ENCODE measurements around the gene DHODH. TPM values are rescaled to one million over a fixed set of nuclear protein-coding genes. Genes with fewer than 3 reads are reported as not detected.

Gene DHODH
- polyA plus RNA-seq, 2 of the 4 experiments (the other 2 are of a cell fraction) = 9.7 to 13.2 TPM

DNA sequence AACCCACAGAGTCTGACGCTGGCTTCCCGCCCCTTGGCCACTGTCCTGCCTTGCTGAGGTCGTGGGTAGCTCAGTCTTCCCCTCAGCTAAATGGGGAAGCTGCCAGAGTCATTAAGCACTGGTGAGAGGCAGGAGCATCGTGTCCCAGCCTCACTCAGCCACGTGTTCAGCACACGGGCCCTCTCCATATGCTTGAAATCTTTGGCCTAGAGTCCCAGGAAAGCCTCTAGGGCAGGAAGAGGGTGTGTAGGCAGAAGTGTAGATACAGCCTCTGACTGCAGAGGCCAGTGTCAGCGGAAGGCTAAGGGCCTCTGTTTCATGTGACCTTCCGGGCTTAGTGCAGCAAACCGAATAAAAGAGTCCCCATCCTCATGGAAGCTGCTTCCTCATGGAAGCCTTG is 4.1 kb downstream of the DHODH start:
- no peak for TF ChIP-seq HES2 (IDR thresholded peaks at IDR 0.05)
- no peak for TF ChIP-seq ZSCAN20 (CRISPR knock-in tag; IDR thresholded peaks at IDR 0.05)
- no peak for TF ChIP-seq CTCF (IDR thresholded peaks at IDR 0.05)
- TF ChIP-seq RNF2 (IDR thresholded peaks at IDR 0.05; ENCODE audit: borderline replicate concordance, low read depth) = no peak
- TF ChIP-seq FOXS1 (CRISPR knock-in tag; IDR thresholded peaks at IDR 0.05) = no peak
- no peak for TF ChIP-seq EP300 (IDR thresholded peaks at IDR 0.05)
- ATAC-seq = no peak
- ChIA-PET POLR2A (no interaction called here), CTCF (interaction anchor here (1.0 to 2.2 kb wide), 3 partner anchors 87 to 448 kb away, joined by 3 to 5 read pairs (median 4); no protein-coding TSS in a partner anchor)
- no peak for DNase-seq (ENCODE audit: low read depth in 1 of 2, low spot score in 1 of 2)
- no peak overlapping the region for H3K27ac ChIP-seq
- FAIRE-seq = no peak
- H3K9me3 ChIP-seq = no peaks in the 10 kb centered on the region
- H3K4me1 ChIP-seq = 0 out of 3 replicates have a peak, but pooled peaks cover 3% of the 10 kb centered on the region
- no peak overlapping the region for H3K4me2 ChIP-seq
- 83% methylated on average over 8 of the region's 9 CpGs for WGBS (ENCODE audit: missing lambda C conversion rate)
- no peak overlapping the region for H3K4me3 ChIP-seq

DNA sequence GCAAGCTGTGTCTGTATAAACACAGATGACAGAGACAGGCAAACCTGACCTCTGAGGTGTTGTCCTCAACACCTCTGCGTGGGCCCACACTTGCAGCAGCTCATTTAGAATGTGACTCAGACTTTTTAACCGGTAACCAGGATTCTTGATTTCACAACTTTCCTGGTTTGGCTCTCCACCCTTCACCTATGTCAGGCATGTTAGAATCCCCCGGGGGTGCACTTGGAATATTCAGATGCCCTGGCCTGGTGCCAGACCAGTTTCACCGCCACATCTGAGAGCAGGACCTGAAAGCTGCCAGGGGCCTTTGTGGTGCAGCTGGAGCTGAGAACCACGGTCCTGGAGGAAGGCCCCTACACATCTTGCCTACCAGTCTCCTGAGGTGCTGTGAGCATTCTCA is 4.8 kb downstream of the DHODH start:
- no peak for DNase-seq (ENCODE audit: low read depth in 1 of 2, low spot score in 1 of 2)
- ATAC-seq = no peak
- Histone ChIP-seq H3K4me2 (no peak overlapping the region), H3K4me3 (no peak overlapping the region), H3K27ac (no peak overlapping the region), H3K4me1 (no peaks in the 10 kb centered on the region), H3K9me3 (no peaks in the 10 kb centered on the region)
- ChIA-PET CTCF (interaction anchor here (1.8 to 2.2 kb wide), 2 partner anchors 86 to 130 kb away, joined by 4 to 5 read pairs; no protein-coding TSS in a partner anchor), POLR2A (no interaction called here)
- no peak for TF ChIP-seq EHMT2 (IDR thresholded peaks at IDR 0.05; ENCODE audit: low read depth)
- no peak for TF ChIP-seq EHF (CRISPR knock-in tag; IDR thresholded peaks at IDR 0.05)
- no peak for TF ChIP-seq NPAS2 (CRISPR knock-in tag; IDR thresholded peaks at IDR 0.05; ENCODE audit: borderline replicate concordance)
- TF ChIP-seq, protein P1, sequence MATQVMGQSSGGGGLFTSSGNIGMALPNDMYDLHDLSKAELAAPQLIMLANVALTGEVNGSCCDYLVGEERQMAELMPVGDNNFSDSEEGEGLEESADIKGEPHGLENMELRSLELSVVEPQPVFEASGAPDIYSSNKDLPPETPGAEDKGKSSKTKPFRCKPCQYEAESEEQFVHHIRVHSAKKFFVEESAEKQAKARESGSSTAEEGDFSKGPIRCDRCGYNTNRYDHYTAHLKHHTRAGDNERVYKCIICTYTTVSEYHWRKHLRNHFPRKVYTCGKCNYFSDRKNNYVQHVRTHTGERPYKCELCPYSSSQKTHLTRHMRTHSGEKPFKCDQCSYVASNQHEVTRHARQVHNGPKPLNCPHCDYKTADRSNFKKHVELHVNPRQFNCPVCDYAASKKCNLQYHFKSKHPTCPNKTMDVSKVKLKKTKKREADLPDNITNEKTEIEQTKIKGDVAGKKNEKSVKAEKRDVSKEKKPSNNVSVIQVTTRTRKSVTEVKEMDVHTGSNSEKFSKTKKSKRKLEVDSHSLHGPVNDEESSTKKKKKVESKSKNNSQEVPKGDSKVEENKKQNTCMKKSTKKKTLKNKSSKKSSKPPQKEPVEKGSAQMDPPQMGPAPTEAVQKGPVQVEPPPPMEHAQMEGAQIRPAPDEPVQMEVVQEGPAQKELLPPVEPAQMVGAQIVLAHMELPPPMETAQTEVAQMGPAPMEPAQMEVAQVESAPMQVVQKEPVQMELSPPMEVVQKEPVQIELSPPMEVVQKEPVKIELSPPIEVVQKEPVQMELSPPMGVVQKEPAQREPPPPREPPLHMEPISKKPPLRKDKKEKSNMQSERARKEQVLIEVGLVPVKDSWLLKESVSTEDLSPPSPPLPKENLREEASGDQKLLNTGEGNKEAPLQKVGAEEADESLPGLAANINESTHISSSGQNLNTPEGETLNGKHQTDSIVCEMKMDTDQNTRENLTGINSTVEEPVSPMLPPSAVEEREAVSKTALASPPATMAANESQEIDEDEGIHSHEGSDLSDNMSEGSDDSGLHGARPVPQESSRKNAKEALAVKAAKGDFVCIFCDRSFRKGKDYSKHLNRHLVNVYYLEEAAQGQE (IDR thresholded peaks at IDR 0.05) = no peak
- TF ChIP-seq TFCP2L1 (CRISPR knock-in tag; IDR thresholded peaks at IDR 0.05) = no peak
- TF ChIP-seq, protein P2, sequence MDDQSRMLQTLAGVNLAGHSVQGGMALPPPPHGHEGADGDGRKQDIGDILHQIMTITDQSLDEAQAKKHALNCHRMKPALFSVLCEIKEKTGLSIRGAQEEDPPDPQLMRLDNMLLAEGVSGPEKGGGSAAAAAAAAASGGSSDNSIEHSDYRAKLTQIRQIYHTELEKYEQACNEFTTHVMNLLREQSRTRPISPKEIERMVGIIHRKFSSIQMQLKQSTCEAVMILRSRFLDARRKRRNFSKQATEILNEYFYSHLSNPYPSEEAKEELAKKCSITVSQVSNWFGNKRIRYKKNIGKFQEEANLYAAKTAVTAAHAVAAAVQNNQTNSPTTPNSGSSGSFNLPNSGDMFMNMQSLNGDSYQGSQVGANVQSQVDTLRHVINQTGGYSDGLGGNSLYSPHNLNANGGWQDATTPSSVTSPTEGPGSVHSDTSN (IDR thresholded peaks at IDR 0.05) = no peak
- TF ChIP-seq HOXB13 (CRISPR knock-in tag; IDR thresholded peaks at IDR 0.05; ENCODE audit: low read depth) = no peak
- TF ChIP-seq HEYL (CRISPR knock-in tag; IDR thresholded peaks at IDR 0.05) = no peak
- TF ChIP-seq POLR2AphosphoS2 (conservative IDR thresholded peaks at IDR 0.05; ENCODE audit: low read length) = no peak
- no peak for TF ChIP-seq FOSB (CRISPR knock-in tag; IDR thresholded peaks at IDR 0.05)
- no peak for TF ChIP-seq KDM1A (IDR thresholded peaks at IDR 0.05; ENCODE audit: low read depth)
- no peak for TF ChIP-seq ZFP36 (IDR thresholded peaks at IDR 0.05; ENCODE audit: borderline replicate concordance, partially characterized antibody)
- TF ChIP-seq MAZ (IDR thresholded peaks at IDR 0.05; ENCODE audit: borderline replicate concordance, low read depth, low read length) = no peak
- TF ChIP-seq ATOH8 (CRISPR knock-in tag; IDR thresholded peaks at IDR 0.05; ENCODE audit: low read depth) = no peak
- TF ChIP-seq RFX5 (IDR thresholded peaks at IDR 0.05) = no peak
- TF ChIP-seq HOXA7 (CRISPR knock-in tag; IDR thresholded peaks at IDR 0.05) = no peak
- TF ChIP-seq NR3C1 (IDR thresholded peaks at IDR 0.05) = no peak
- TF ChIP-seq HDAC2 (IDR thresholded peaks at IDR 0.05) = no peak
- no peak for TF ChIP-seq KDM5A (IDR thresholded peaks at IDR 0.05)
- no peak for TF ChIP-seq MAFK (IDR thresholded peaks at IDR 0.05; ENCODE audit: partially characterized antibody)
- FAIRE-seq = no peak
- 67% methylated on average over 5 of the region's 5 CpGs for WGBS (ENCODE audit: missing lambda C conversion rate)

Measured in A549 (cell line).